Suppressor macrophage treated with lipopolysaccharide for 1 hour (primary cell): ENCODE data around the gene FTHL17.

Source experiments
- DNase-seq, 3 donors: peaks; one replicate each; pipeline ENCODE4 v3.0.0-alpha.2; 2020 to 2022

The FTHL17 gene

GRCh38 chrX:31036895-31037294, 34.9 kb downstream of the FTHL17 start:
- peak; percentile 37 to 58 (median 51) for DNase-seq

GRCh38 chrX:31027351-31027750, 44.5 kb downstream of the FTHL17 start:
- DNase-seq = no peak

GRCh38 chrX:31024866-31025265, 47.0 kb downstream of the FTHL17 start:
- DNase-seq = no peak

- DNase-seq = no peak
Observed at GRCh38 chrX:31021537-31021936, 50.3 kb downstream of the FTHL17 start.
